MM.1S (cell line): ENCODE results near the gene GTF2H1.

Experiments used
- CTCF ChIP-seq: fragments of 300-600 bp; sonication (generic); IDR thresholded peaks from 2 replicates; pipeline ENCODE4 v1.5.1; 2016; ENCODE audit warnings: antibody characterized with exemption, low read length, mixed read lengths
- EZH2 ChIP-seq: fragments of 300-600 bp; sonication (generic); optimal IDR thresholded peaks from 2 replicates; pipeline ENCODE3; 2017; ENCODE audit warnings: low read depth, mild to moderate bottlenecking, antibody characterized with exemption, low read length, mixed read lengths
- EZH2phosphoT487 ChIP-seq: fragments of 300-600 bp; sonication (generic); IDR thresholded peaks from 2 replicates; pipeline ENCODE4 v1.6.1; 2018; ENCODE audit warnings: antibody characterized with exemption, low read length

- TF ChIP-seq EZH2, result no peak
- no peak for TF ChIP-seq CTCF
- no peak for TF ChIP-seq EZH2phosphoT487
Observed at GRCh38 chr11:18321578-18321968, 794 bp upstream of the GTF2H1 start.
